Erythroblast (primary cell): ENCODE results near the gene CORO1C.

Experiments
- GATA1 ChIP-seq: IDR thresholded peaks from 2 replicates; pipeline ENCODE4 v1.6.1; 2011; ENCODE audit warnings: low read depth, mild to moderate bottlenecking, control low read depth, low read length, moderate library complexity
- POLR2A ChIP-seq: IDR thresholded peaks from 2 replicates; pipeline ENCODE4 v1.6.1; 2011; ENCODE audit warnings: mild to moderate bottlenecking, low read length

GRCh38 chr12:108604208-108604941 is 126.9 kb downstream of the CORO1C start:
- TF ChIP-seq POLR2A (no peak), GATA1 (no peak)
